K562 (cell line): ENCODE measurements around the gene NEUROD4. TPM values are rescaled to one million over a fixed set of nuclear protein-coding genes. Genes with fewer than 3 reads are reported as not detected.

Experiments
- ATAC-seq: fragments of 200-7000 bp; cut with Tn5 transposase; 3 replicates; pipeline ENCODE4 v1.9.1; 2020; ENCODE audit warnings: moderate library complexity
- BruUV-seq: library from RNA; stranded (reverse); fragments of 400-500 nt; replicated peaks from 2 replicates; lab custom pipeline; 2021; lab: Mats Ljungman, UMichigan
- CTCF ChIA-PET: fragments of 300-600 bp; formaldehyde crosslinking; extraction: SDS; loops from one replicate; lab custom pipeline; 2021; ENCODE audit warnings: low intra/inter-chr PET ratio; lab: Yijun Ruan, JAX
- POLR2A ChIA-PET: fragments of 300-600, 350-650 bp; sonication (Branson Sonifier 250); formaldehyde crosslinking; extraction: SDS; loops from one replicate; lab custom pipeline; 2021; ENCODE audit warnings: antibody characterized with exemption, inconsistent platforms; lab: Yijun Ruan, JAX
- DNase-seq, 4 experiments: peaks; one replicate each; pipeline versions ENCODE4 v3.0.0 to v3.0.0-alpha.2; 2011 to 2018; ENCODE audit warnings: low spot score in 3 of 4, mixed read lengths in 3 of 4; ENCODE audit errors: extremely low read depth in 1 of 4
- FAIRE-seq: peaks from 2 replicates; lab custom pipeline; 2011; peaks lifted over from hg19 to GRCh38; lab: Jason Lieb, UNC
- H2AFZ ChIP-seq: 2 replicates; pipeline ENCODE4 v1.6.0; 2011; ENCODE audit warnings: low read depth, low read length, control low read depth, inconsistent platforms
- H3K27ac ChIP-seq: fragments of 200-600 bp; 3 replicates; pipeline ENCODE4 v1.8.0; 2011; ENCODE audit warnings: low read depth, mild to moderate bottlenecking, control low read depth, inconsistent platforms, low read length, moderate library complexity, mixed read lengths; ENCODE audit errors: extremely low read depth
- H3K27me3 ChIP-seq, 2 experiments: fragments of 300-600 bp in 1 of 2; 2 replicates in 1 of 2; 3 replicates in 1 of 2; pipeline versions ENCODE4 v1.6.0 to v1.8.0; 2011; ENCODE audit warnings: inconsistent platforms in 2 of 2, low read length in 2 of 2, mild to moderate bottlenecking in 1 of 2, mixed read lengths in 1 of 2, moderate library complexity in 1 of 2; ENCODE audit not compliant: control insufficient read depth in 2 of 2, insufficient read depth in 2 of 2
- H3K36me3 ChIP-seq: fragments of 300-600 bp; 3 replicates; pipeline ENCODE4 v1.8.0; 2011; ENCODE audit warnings: mild to moderate bottlenecking, low read length, inconsistent platforms; ENCODE audit not compliant: control insufficient read depth, insufficient read depth
- H3K4me1 ChIP-seq, 2 experiments: fragments of 200-600 bp in 1 of 2; replicated peaks in 1 of 2; 2 replicates in 1 of 2; 3 replicates in 1 of 2; pipeline versions ENCODE4 v1.5.1 to v1.8.0; 2011; ENCODE audit warnings: inconsistent platforms in 2 of 2, low read length in 2 of 2, mild to moderate bottlenecking in 1 of 2, mixed read lengths in 1 of 2, moderate library complexity in 1 of 2; ENCODE audit not compliant: control insufficient read depth in 2 of 2, insufficient read depth in 2 of 2
- H3K4me2 ChIP-seq: 2 replicates; pipeline ENCODE4 v1.6.1; 2011; ENCODE audit warnings: low read length, control low read depth, inconsistent platforms, mixed read lengths; ENCODE audit not compliant: insufficient read depth
- H3K4me3 ChIP-seq: fragments of 200-600 bp; sonication (generic), shearing (Covaris generic); 2 replicates; pipeline ENCODE4 v1.5.1; 2016; ENCODE audit warnings: control low read depth, inconsistent platforms
- H3K79me2 ChIP-seq: fragments of 200-600 bp; 3 replicates; pipeline ENCODE4 v1.8.0; 2011; ENCODE audit warnings: low read length, inconsistent platforms; ENCODE audit not compliant: control insufficient read depth, insufficient read depth
- H3K9ac ChIP-seq, 2 experiments: 2 replicates each; pipeline versions ENCODE4 v1.6.0 to v1.6.1; 2011; ENCODE audit warnings: low read depth in 2 of 2, low read length in 2 of 2, control low read depth in 1 of 2, inconsistent platforms in 1 of 2, mild to moderate bottlenecking in 1 of 2, mixed read lengths in 1 of 2; ENCODE audit not compliant: insufficient read depth in 1 of 2
- H3K9me1 ChIP-seq: one replicate; pipeline ENCODE4 v1.6.0; 2011; ENCODE audit warnings: inconsistent platforms, mild to moderate bottlenecking, low read length, moderate library complexity; ENCODE audit not compliant: control insufficient read depth, insufficient read depth
- H3K9me3 ChIP-seq: replicated peaks from 2 replicates; pipeline ENCODE4 v1.5.1; 2011; ENCODE audit warnings: low read depth, low read length, inconsistent platforms; ENCODE audit not compliant: control insufficient read depth, insufficient read depth
- H4K20me1 ChIP-seq: replicated peaks from 2 replicates; pipeline ENCODE4 v1.6.1; 2011; ENCODE audit warnings: low read length, inconsistent platforms, mixed read lengths; ENCODE audit not compliant: control insufficient read depth, insufficient read depth
- CREM ChIP-seq: IDR thresholded peaks from 2 replicates; pipeline ENCODE4 v1.6.1; 2014; ENCODE audit warnings: antibody characterized with exemption, low read depth
- POLR2AphosphoS5 ChIP-seq: IDR thresholded peaks from 2 replicates; pipeline ENCODE4 v1.6.1; 2011; ENCODE audit warnings: mild to moderate bottlenecking, low read depth, low read length, moderate library complexity; ENCODE audit not compliant: control insufficient read depth, insufficient read depth
- PRDM10 ChIP-seq: fragments of 450-650 bp; IDR thresholded peaks from 2 replicates; pipeline ENCODE4 v1.6.1; 2018; ENCODE audit not compliant: partially characterized antibody
- SIN3A ChIP-seq, 2 experiments: fragments of 150-350 bp in 1 of 2; IDR thresholded peaks; 2 replicates each; pipeline ENCODE4 v1.6.1; 2011 to 2016; ENCODE audit warnings: borderline replicate concordance in 2 of 2, low read depth in 2 of 2, low read length in 2 of 2, mild to moderate bottlenecking in 2 of 2, moderate library complexity in 2 of 2; ENCODE audit not compliant: control insufficient read depth in 1 of 2
- STAT5A ChIP-seq: IDR thresholded peaks from 2 replicates; pipeline ENCODE4 v1.6.1; 2012; ENCODE audit warnings: low read length, inconsistent platforms, borderline replicate concordance
- TCF3 ChIP-seq: sonication (generic); formaldehyde crosslinking; IDR thresholded peaks from 2 replicates; pipeline ENCODE4 v1.4.0; 2020; ENCODE audit warnings: mild to moderate bottlenecking, missing genetic modification reagents
- ZNF23 ChIP-seq: fragments of 250-450 bp; sonication (Bioruptor Pico); IDR thresholded peaks from 2 replicates; pipeline ENCODE4 v1.4.0; 2020; ENCODE audit warnings: mild to moderate bottlenecking
- ZNF239 ChIP-seq: fragments of 250-450 bp; sonication (Bioruptor Pico); IDR thresholded peaks from 2 replicates; pipeline ENCODE4 v1.4.0; 2020; ENCODE audit warnings: mild to moderate bottlenecking
- WGBS: fragments of 100-300 bp; shearing (Covaris generic); methylation state at CpG from one replicate; pipeline ENCODE4 v1.1.6; 2016; ENCODE audit warnings: low coverage, mixed read lengths; ENCODE audit not compliant: insufficient coverage; ENCODE audit errors: missing lambda C conversion rate; 5-methylcytosine and 5-hydroxymethylcytosine counted together
- in situ Hi-C: fragments of 300-500 bp; cut with MboI; formaldehyde crosslinking; loops from 4 replicates; pipeline ENCODE4 v1.15.0; 2018; ENCODE audit warnings: inconsistent platforms, mixed read lengths
- intact Hi-C: fragments of 100-400 bp; cut with micrococcal nuclease; formaldehyde crosslinking; loops from 2 replicates; pipeline ENCODE4 v1.14.2; 2022
- polyA plus RNA-seq, 8 experiments: library from polyadenylated mRNA; depleted of rRNA in 4 of 8; stranded (reverse) in 5 of 8; unstranded in 3 of 8; fragments of >200 nt; fragmentation: Nextera tagmentation in 2 of 8; fragmentation: Illumina TruSeq in 1 of 8; extraction: Ambion mirVana in 2 of 8; extraction: Trizol in 1 of 8; gene quantifications; 2 replicates each; pipeline versions ENCODE4 v1.2.1 to v1.2.3, GENCODE V29; 2011 to 2014; ENCODE audit warnings: inconsistent platforms in 1 of 8, missing spikeins in 1 of 8
- total RNA-seq, 7 experiments: library from RNA; depleted of rRNA in 6 of 7; stranded (reverse); fragments of >200 nt in 6 of 7; fragmentation: Illumina TruSeq in 2 of 7; extraction: Trizol in 2 of 7; gene quantifications; 2 replicates each; pipeline versions ENCODE4 v1.2.1 to v1.2.3, GENCODE V29; 2011 to 2021; ENCODE audit warnings: low replicate concordance in 1 of 7

The NEUROD4 gene
- total and polyA plus RNA-seq, 9 of the 15 experiments (the other 6 are each of a cell fraction or from before 2014, with no cell fraction given), result not detected

DNA sequence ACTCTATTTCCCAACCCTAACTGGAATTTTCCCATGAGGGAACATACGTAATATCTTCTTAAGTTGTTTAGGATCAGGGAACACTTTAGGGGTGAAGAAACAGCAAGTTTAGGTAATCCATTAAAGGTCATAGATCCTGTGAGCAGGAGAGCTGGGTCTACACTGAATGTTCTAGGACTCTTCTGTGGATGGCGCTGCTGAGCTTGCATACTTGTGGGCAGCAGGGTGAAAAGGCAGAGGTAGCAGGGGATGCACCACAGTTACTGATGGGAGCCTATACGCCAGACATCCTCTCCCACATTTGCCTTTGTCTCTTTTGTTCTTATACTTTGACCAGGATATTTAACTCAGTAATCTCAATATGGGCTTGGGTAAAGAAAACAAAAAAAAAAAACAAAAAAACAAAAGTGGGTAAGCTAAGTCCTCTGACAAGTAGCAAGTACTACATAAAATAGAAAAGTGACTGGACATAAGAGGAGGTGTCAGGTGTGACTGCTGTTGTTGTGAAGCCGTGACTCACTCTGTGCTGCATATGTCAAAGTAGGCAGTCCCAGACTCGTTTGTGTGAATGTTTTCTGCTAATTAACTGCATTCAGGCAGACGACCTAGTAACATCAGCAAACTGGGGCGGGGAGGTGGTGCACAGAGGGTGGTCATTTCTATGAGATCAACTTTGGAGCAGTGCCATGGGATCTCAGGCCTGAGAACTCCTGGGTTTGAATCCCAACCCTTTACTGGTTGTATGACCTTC, 31.6 kb downstream of the NEUROD4 start:
- ATAC-seq, result no peak
- peaks cover 13 to 18% of the 10 kb centered on the region in 2 experiments for H3K27me3 ChIP-seq
- ChIA-PET POLR2A (interaction anchor here (0.6 to 1.6 kb wide), 3 partner anchors 14 to 64 kb away, joined by 3 to 5 read pairs (median 4); no protein-coding TSS in a partner anchor), CTCF (no interaction called here)
- no peaks in the 10 kb centered on the region for H3K9me1 ChIP-seq
- H3K4me3 ChIP-seq, result no peak overlapping the region
- no peaks in the 10 kb centered on the region for H3K79me2 ChIP-seq
- BruUV-seq, result no TSS peak
- H3K9me3 ChIP-seq, result no peaks in the 10 kb centered on the region
- H3K9ac ChIP-seq, result no peak overlapping the region
- no peak for TF ChIP-seq ZNF239 (CRISPR knock-in tag)
- no peak for TF ChIP-seq SIN3A (IDR thresholded peaks at IDR 0.05; ENCODE audit: borderline replicate concordance in 2 of 2, control insufficient read depth in 1 of 2, low read depth in 2 of 2, low read length in 2 of 2)
- TF ChIP-seq ZNF23, result no peak
- no peak overlapping the region for H3K4me2 ChIP-seq
- H4K20me1 ChIP-seq, result no peaks in the 10 kb centered on the region
- H2AFZ ChIP-seq, result no peak overlapping the region
- no peak for FAIRE-seq
- no peaks in the 10 kb centered on the region for H3K36me3 ChIP-seq
- in situ Hi-C loops, result no loop called here
- H3K27ac ChIP-seq, result no peak overlapping the region
- DNase-seq, result no peak
- H3K4me1 ChIP-seq, result no peaks in the 10 kb centered on the region
- intact Hi-C loops, result no loop called here
- WGBS, result 3% methylated on average over 7 of the region's 7 CpGs

GRCh38 chr12:55057481-55057880, 37.7 kb downstream of the NEUROD4 start:
- Histone ChIP-seq H3K9me3 (no peaks in the 10 kb centered on the region), H4K20me1 (no peaks in the 10 kb centered on the region), H3K4me1 (peaks cover 0 to 9% of the 10 kb centered on the region in 2 experiments; a peak in 2 of 5 replicates), H3K27me3 (peaks cover 0 to 6% of the 10 kb centered on the region in 2 experiments; a peak in 2 of 5 replicates), H3K9me1 (no peaks in the 10 kb centered on the region), H2AFZ (no peak overlapping the region; the same call in 1 of the 2 replicates), H3K9ac (peak overlapping the region in 1 of 2 experiments; percentile 15; a peak in 1 of 4 replicates), H3K27ac (no peak overlapping the region), H3K79me2 (no peaks in the 10 kb centered on the region), H3K36me3 (no peaks in the 10 kb centered on the region), H3K4me2 (no peak overlapping the region), H3K4me3 (no peak overlapping the region)
- no peak for FAIRE-seq
- DNase-seq, result no peak
- CTCF ChIA-PET, result no interaction called here
- POLR2A ChIA-PET, result interaction anchor here (0.6 to 1.2 kb wide), 3 partner anchors 14 to 828 kb away, joined by 3 to 4 read pairs (median 3); no protein-coding TSS in a partner anchor
- intact Hi-C loops, result no loop called here
- in situ Hi-C loops, result no loop called here
- 10% methylated on average over 5 of the region's 5 CpGs for WGBS
- no TSS peak for BruUV-seq
- ATAC-seq, result no peak
- TF ChIP-seq TCF3 (no peak), CREM (0 out of 2 replicates have a peak, but pooled peaks have one; percentile 38), STAT5A (no peak), POLR2AphosphoS5 (no peak), PRDM10 (no peak)
